DOHH2 (cell line): ENCODE measurements around the gene PSMD9.

Experiments used
- EZH2phosphoT487 ChIP-seq: fragments of 200-600 bp; sonication (generic); IDR thresholded peaks from 2 replicates; pipeline ENCODE4 v1.6.1; 2017; ENCODE audit warnings: borderline replicate concordance, mild to moderate bottlenecking, antibody characterized with exemption, low read length, moderate library complexity, mixed read lengths
- TF ChIP-seq, protein P1 (sequence below): fragments of 200-600 bp; sonication (generic); IDR thresholded peaks from one replicate; pipeline ENCODE4 v1.5.1; 2014; ENCODE audit warnings: antibody characterized with exemption, mild to moderate bottlenecking, low read depth, low read length; ENCODE audit not compliant: poor library complexity, severe bottlenecking

DNA sequence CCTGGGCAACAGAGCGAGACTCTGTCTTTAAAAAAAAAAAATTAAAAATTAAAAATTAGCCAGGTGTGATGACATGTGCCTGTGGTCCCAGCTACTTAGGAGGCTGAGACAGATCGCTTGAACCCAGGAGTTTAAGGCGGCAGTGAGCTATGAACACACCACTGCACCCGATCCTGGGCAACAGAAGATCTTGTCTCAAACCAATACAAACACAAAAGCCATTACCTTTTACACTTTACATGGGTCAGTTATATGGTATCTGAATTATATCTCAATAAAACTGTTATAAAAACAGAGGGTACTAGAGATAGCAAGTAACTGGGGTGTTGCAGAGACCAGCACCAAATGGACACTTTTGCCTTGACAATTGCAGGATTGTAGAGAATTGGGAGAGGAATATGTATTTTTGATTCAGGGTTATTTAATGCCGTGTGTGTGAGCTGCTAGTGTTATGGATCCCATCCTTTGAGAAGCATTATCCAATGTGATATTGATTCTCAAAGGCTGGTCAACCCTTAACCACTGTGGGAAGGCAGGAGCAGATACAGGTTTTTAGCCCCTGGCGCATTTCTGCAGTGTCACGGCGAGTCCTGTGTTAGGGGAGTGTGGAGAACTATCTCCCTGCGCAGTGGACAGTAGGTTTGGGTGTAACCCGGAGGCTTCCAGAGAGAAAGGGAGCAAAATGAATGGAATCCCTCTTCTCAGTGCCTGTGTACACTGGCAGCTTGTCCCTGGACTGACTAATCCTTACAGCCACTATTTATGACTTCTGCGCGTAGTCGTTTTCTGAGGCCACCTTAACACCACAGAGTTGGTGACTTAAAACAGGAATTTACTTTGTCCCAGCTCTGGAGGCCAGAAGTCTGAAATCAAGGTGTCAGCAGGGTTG lies 4.3 kb downstream of the PSMD9 start:
- TF ChIP-seq, protein P1, sequence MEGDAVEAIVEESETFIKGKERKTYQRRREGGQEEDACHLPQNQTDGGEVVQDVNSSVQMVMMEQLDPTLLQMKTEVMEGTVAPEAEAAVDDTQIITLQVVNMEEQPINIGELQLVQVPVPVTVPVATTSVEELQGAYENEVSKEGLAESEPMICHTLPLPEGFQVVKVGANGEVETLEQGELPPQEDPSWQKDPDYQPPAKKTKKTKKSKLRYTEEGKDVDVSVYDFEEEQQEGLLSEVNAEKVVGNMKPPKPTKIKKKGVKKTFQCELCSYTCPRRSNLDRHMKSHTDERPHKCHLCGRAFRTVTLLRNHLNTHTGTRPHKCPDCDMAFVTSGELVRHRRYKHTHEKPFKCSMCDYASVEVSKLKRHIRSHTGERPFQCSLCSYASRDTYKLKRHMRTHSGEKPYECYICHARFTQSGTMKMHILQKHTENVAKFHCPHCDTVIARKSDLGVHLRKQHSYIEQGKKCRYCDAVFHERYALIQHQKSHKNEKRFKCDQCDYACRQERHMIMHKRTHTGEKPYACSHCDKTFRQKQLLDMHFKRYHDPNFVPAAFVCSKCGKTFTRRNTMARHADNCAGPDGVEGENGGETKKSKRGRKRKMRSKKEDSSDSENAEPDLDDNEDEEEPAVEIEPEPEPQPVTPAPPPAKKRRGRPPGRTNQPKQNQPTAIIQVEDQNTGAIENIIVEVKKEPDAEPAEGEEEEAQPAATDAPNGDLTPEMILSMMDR: no peak
- no peak for TF ChIP-seq EZH2phosphoT487
